HG03103 (cell line): ENCODE data around the gene CHD2.
A peak's percentile ranks its signal among the peaks of the same experiment; 100 is the strongest.
"Not testable (repeated sequence)": the region's sequence is repeated elsewhere in the genome, so short reads cannot be mapped to it uniquely, and the experiment has no call there.

Source experiments
- ATAC-seq: cut with Tn5 transposase; IDR thresholded peaks from one replicate; pipeline ENCODE4 v1.9.1; 2021; ENCODE audit warnings: low read depth; ENCODE audit not compliant: unreplicated experiment

Gene CHD2

DNA sequence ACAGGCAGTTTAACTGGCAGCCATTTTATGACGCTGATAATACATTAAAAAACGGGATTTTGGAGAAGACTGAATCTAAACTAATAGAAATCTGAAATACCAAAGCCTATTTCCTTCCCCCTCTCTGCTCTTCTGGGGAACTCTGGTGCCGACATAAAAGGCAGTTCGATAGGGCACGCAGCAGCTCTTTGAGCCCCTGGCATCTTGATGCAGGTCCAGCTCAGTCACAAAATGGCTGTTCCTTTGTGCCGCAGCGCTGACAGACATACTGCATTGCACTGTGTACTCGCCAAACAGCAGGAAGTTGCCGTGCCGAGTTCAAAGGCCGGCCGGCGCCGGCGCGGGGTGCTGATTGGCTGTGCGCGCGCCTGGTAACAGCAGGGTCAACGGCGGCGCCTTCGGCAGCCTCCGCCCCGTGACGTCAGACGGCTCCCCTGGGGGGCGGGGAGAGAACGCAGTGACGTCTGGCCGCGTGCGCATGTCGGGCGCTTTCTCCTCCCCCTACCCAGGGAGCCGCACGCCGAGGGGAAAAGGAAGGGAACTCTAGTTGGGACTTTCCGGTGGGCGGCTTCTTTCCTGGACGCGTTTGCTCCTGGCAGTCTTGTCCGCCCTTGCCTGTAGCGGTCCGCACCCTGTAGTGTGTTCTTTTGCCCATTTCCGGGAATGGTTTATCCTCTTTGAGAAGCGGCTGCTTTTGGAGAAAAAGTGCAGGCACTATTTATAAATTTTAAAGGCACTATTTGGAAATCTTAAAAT is 4.0 kb downstream of the CHD2 start:
- ATAC-seq: peak; percentile 78

GRCh38 chr15:92904722-92905571 is 4.8 kb downstream of the CHD2 start:
- ATAC-seq: no peak

DNA sequence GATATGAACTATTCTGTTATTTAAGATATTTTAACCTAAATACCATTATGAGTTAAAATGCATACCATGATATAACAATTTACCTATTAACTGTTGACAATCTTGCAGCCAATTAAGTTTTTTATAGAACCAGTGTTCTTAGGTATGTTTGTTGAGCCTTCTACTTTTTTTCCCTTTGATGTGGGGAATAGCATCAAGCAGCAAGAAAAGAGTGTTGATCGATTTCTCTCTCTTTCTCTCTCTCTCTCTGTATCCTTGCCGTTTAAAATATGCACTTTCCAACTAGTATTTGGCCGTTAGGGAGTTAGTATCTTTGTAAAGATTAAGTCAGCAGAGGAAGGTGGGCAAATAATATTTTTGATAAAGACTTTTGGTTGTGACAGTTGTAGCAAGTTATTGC is 5.9 kb downstream of the CHD2 start:
- ATAC-seq: no peak

GRCh38 chr15:92906563-92907081 is 6.5 kb downstream of the CHD2 start:
- peak; percentile 33 for ATAC-seq

- ATAC-seq: no peak
These were observed 7.1 kb downstream of the CHD2 start for GRCh38 chr15:92907229-92907628.

DNA sequence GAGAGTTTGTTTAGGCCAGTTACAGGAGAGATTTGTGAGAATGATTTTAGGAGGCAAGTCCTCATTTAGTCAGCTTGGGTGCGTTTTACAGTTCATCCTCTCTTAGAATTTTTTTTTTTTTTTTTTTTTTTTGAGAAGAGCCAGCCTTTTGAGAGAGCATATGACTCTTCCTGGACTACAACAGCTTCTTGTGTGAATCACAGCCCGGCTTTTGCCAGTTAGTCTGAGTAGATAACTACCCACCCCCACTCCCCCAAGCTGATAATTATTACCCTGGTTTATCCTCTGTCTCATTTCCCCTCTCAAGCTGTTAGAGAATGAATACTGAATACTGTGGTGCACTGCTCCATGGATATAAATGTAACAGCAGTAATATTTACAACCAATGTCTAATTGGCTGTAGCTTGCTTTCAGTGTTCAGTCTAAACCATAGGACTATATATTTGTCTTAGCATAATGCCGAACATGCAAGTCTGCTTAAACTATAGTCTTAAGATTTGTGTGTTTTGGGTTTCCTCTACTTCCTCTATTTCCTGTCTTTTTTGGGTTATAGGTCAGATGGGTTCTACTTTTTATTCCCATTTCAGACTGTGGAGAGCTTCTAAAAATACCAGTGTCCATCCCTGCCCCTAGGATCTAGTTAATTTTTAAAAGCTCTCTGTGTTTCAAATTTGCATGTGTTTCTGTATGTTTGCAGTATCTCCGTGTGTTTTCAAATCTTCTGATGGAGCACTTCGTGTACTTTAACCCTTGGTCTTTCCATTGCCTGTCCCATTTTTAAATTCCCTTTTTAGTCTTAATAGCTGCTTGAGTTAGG is 8.0 kb downstream of the CHD2 start:
- ATAC-seq: no peak

GRCh38 chr15:92908713-92909057 is 8.6 kb downstream of the CHD2 start:
- ATAC-seq: no peak

GRCh38 chr15:92909136-92909781 is 9.1 kb downstream of the CHD2 start:
- no peak for ATAC-seq

GRCh38 chr15:92910451-92910850 is 10.3 kb downstream of the CHD2 start:
- no peak for ATAC-seq

DNA sequence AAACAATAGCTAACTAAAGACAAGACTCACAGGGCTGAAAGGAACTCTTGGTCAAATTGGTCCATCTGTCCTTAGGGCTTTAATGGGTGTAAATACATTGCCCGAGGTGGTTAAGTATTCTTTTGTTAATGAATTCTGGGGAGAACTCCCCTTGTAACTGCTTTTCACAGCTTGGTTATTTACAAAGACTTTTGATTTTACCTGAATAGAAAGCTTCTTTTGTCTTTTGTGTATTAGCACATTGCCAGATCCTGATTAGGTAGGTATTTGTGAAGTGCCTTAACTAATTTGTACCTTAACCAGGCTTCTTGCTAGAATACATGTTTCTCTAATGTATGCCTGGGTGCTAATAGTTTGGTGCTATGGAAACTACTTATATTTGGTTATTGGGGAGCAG is 14.0 kb downstream of the CHD2 start:
- no peak for ATAC-seq

GRCh38 chr15:92914768-92915221 is 14.7 kb downstream of the CHD2 start:
- ATAC-seq: no peak

GRCh38 chr15:92915766-92916435 is 15.8 kb downstream of the CHD2 start:
- ATAC-seq: no peak

- no peak for ATAC-seq
These were observed 17.7 kb downstream of the CHD2 start for GRCh38 chr15:92917598-92918407.

DNA sequence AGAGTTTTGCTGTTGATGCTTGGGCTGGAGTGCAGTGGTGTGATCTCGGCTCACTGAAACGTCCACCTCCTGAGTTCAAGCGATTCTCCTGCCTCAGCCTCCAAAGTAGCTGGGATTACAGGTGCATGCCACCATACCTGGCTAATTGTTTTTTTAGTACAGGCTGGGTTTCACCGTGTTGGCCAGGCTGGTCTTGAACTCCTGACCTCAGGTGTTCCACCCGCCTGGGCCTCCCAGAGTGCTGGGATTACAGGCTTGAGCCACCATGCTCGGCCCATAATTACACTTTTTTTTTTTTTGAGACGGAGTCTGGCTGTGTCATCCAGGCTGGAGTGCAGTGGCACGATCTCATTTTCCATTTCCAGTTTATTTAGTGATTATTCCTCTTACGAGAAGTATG is 18.8 kb downstream of the CHD2 start:
- ATAC-seq: not testable (repeated sequence)

DNA sequence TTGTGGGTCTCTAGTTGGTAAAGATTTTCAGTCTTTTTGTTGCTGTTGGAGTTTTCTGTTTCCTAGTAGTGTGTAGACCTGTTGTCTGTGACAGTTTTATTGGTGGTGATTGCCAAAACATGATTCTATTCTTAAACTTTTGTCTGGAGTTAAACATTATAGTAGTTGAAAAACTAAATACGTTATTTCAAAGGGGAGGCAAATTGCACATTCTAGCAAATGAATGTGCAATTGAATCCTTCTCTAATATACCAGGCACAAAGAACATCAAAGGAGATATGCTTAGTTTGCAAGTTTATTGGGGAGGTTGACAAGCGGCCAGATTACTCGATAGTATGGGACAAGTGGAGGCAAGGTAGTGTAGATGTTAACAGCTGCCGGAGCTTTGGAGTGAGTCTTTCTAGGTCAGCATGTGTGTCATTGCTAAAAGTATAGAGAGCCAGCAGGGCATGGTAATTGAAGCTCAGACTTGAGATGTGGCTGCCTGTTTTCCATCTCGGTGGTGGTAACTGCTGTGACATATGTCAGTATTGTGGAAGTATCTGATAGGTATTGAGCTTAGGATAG is 20.6 kb downstream of the CHD2 start:
- ATAC-seq: no peak

- ATAC-seq: no peak
These were observed 21.3 kb downstream of the CHD2 start for GRCh38 chr15:92921215-92922131.

GRCh38 chr15:92922418-92923002 is 22.4 kb downstream of the CHD2 start:
- no peak for ATAC-seq
